Measurements from ENCODE around the gene GFI1B. TPM values are rescaled to one million over a fixed set of nuclear protein-coding genes. Genes with fewer than 3 reads are reported as not detected.
"Not testable (repeated sequence)": the region's sequence is repeated elsewhere in the genome, so short reads cannot be mapped to it uniquely, and the experiment has no call there.

GFI1B gene
- total RNA-seq, 2 donors from 2014 or later, result 1.1 to 29.3 TPM

DNA sequence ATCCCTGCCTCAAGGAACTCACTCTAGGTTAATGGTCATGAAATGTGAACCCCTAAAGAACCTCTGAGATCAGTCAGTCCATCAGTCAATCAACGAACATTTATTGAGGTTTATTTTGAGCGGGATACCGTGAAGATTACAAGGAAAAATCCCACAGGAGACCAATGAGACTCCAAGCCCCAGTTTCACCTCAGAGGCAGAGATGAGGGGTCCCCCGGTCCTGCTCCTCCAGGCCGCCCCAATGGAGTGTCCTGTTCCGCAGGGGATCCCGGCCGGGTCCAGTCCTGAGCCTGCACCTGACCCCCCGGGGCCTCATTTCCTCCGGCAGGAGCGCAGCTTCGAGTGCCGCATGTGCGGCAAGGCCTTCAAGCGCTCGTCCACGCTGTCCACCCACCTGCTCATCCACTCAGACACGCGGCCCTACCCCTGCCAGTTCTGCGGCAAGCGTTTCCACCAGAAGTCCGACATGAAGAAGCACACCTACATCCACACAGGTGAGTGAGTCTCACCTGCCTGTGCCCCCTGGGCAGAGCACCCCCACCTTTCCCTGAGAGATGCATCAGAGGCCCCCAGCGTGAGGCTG, 11.0 kb downstream of the GFI1B start:
- no peak overlapping the region for H3K4me3 Mint-ChIP-seq
- peaks cover 74% of the 10 kb centered on the region for H3K27me3 Mint-ChIP-seq
- H3K27ac Mint-ChIP-seq, result no peak overlapping the region
- H3K4me1 Mint-ChIP-seq, result peaks cover 6% of the 10 kb centered on the region
- H3K36me3 Mint-ChIP-seq (ENCODE audit: low read depth), result peaks cover 2% of the 10 kb centered on the region
- no peak for DNase-seq
- H3K9me3 ChIP-seq (ENCODE audit: control insufficient read depth, low read length, poor library complexity, severe bottlenecking), result no peaks in the 10 kb centered on the region
- no peak for ATAC-seq

DNA sequence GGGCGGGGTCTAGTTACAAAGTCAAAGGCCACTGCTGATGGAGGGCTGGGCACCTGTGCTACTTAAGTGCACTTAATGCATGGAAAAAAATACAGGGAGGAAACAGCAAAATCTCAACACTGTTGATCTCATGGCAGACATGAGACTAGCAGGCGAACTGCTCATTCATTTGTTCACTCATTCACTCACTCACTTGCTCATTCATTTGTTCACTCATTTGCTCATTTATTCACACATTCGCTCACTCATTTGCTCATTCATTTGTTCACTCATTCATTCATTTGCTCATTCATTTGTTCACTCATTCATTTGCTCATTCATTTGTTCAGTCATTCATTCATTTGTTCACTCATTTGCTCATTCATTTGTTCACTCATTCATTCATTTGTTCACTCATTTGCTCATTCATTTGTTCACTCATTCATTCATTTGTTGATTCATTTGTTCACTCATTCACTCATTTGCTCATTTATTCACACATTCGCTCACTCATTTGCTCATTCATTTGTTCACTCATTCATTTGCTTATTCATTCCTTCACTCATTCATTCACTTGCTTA, 11.6 kb downstream of the GFI1B start:
- H3K27ac Mint-ChIP-seq; DNase-seq; H3K9me3 ChIP-seq (ENCODE audit: control insufficient read depth, low read length, poor library complexity, severe bottlenecking); H3K4me3 Mint-ChIP-seq; H3K4me1 Mint-ChIP-seq; H3K36me3 Mint-ChIP-seq (ENCODE audit: low read depth): not testable (repeated sequence)
- peak; percentile 44 for ATAC-seq
- H3K27me3 Mint-ChIP-seq, result peaks cover 79% of the 10 kb centered on the region

DNA sequence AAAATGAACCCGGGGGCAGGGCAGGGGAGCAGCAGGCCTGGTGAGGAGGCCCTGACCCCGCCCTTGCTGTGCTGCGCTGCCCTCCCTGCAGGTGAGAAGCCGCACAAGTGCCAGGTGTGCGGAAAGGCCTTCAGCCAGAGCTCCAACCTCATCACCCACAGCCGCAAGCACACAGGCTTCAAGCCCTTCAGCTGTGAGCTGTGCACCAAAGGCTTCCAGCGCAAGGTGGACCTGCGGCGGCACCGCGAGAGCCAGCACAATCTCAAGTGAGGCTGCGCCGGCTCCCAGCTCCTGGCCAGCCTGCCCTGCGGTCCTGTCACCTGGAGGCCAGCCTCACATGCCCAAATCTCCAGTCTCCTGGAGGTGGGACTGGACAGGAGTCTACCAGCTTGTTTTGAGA, 12.3 kb downstream of the GFI1B start:
- H3K9me3 ChIP-seq (ENCODE audit: control insufficient read depth, low read length, poor library complexity, severe bottlenecking), result no peaks in the 10 kb centered on the region
- ATAC-seq, result no peak
- peaks cover 4% of the 10 kb centered on the region for H3K36me3 Mint-ChIP-seq (ENCODE audit: low read depth)
- H3K27ac Mint-ChIP-seq, result no peak overlapping the region
- no peak for DNase-seq
- H3K4me3 Mint-ChIP-seq, result no peak overlapping the region
- peaks cover 76% of the 10 kb centered on the region for H3K27me3 Mint-ChIP-seq
- H3K4me1 Mint-ChIP-seq, result peaks cover 8% of the 10 kb centered on the region

DNA sequence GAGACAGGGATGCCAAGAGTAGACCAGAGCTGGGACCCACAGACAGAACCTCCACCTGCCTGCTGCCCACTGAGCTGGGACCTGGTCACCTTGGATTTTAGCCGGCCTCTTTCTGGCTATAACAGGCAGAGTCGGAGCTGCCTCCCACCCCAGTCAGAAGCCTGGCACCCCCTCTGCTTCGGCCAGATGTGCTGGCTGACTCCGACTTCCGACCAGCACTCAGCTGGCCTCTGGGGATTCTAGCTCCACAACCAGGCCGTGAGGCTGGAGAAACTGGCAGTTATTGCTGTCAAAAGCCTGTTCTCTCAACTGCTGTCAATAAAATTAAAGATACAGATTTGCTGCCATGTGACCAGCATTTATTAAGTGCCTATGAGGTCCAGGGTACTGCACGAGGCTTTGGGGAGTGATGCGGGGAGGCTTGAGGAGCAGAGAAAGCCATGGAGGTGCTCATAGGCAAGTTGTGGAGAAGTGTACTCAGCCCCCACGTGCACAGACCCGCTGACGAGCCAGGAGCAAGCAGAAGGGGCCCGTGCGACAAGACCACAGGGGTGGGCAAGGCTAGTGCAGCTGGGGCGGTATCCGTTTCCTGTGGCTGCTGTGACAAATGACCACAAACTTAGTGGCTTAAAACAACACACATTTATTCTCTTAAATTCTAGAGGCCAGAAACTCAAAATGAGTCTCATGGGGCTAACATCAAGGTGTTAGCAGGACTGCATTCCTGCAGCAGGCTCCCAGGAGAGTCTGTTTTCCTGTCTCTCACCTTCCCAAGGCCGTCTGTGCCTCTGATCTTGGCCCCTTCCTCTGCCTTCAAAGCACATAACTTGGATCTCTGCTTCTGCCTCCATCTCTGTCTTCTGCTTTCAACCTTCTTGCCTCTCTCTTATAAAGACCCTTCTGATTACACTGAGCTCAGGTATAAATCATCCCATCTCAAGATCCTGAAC, 13.1 kb downstream of the GFI1B start:
- peaks cover 4% of the 10 kb centered on the region for H3K36me3 Mint-ChIP-seq (ENCODE audit: low read depth)
- DNase-seq, result no peak
- ATAC-seq, result no peak

DNA sequence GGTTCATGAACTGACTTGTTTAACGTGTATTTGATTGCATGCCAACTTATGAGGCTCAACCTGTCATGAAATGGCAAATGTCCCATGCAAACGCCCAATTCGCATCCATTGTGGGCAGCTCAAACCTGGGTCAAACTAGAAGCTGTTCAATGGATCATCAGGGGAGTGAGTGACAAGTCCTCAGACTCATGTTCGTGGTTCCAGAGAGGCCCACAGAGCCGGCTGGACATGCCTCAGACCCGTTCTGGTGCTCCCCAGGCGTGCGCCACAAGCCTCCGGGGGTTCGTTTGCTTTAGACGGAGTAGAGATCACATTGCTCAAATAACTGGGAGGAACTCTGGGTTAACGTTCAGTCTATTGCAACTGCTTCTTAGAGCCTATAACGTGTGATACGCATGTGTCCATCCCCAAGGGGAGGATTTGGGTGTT, 15.0 kb downstream of the GFI1B start:
- no peak overlapping the region for H3K27ac Mint-ChIP-seq
- peaks cover 67% of the 10 kb centered on the region for H3K27me3 Mint-ChIP-seq

More for the DNA sequence above, 13.1 kb downstream of the GFI1B start:
- Mint-ChIP-seq H3K4me1 (peaks cover 8% of the 10 kb centered on the region), H3K27me3 (peaks cover 74% of the 10 kb centered on the region), H3K27ac (no peak overlapping the region), H3K4me3 (no peak overlapping the region)
- no peaks in the 10 kb centered on the region for H3K9me3 ChIP-seq (ENCODE audit: control insufficient read depth, low read length, poor library complexity, severe bottlenecking)

DNA sequence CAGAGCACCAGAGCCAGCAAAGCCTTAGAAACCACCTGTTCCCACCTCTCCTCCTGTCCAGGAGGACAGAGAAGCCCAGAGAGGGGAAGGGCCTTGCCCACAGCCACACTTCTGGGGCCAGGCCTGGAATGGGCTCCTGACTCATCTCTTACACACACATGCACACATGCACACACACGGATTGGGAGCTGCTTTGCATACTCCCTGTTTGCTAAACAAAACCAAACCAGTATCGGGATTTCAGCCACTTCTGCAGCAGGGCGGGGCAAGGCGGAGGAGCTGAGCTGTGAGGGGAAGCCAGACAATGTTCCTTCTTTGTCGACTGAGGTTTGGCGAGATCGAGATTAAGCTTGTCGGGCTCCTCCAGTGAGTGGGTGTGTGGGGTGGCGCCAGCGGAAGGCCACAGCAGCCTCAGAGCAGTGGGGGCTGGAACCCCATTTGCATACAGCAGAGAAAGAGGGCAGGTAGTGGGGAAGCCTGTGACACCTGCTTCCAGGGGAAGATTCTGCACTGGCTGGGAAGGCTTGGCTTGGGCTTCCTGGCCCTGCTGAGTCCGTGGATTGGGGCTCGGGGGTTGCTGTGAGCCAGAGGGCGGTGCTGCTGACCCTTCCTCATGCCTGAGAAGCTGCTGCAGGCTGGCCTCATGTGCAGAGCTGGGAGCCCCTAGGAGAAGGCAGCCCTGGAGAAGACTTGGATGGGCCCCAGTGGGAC, 16.1 kb downstream of the GFI1B start:
- peaks cover 67% of the 10 kb centered on the region for H3K27me3 Mint-ChIP-seq
- H3K27ac Mint-ChIP-seq, result no peak overlapping the region
- DNase-seq (no peak), ATAC-seq (no peak)
- no peaks in the 10 kb centered on the region for H3K9me3 ChIP-seq (ENCODE audit: control insufficient read depth, low read length, poor library complexity, severe bottlenecking)
- no peak overlapping the region for H3K4me3 Mint-ChIP-seq
- peaks cover 6% of the 10 kb centered on the region for H3K36me3 Mint-ChIP-seq (ENCODE audit: low read depth)
- peaks cover 8% of the 10 kb centered on the region for H3K4me1 Mint-ChIP-seq

More for the DNA sequence above, 15.0 kb downstream of the GFI1B start:
- ATAC-seq, result no peak
- H3K36me3 Mint-ChIP-seq (ENCODE audit: low read depth), result peaks cover 6% of the 10 kb centered on the region
- H3K4me3 Mint-ChIP-seq, result no peak overlapping the region
- no peaks in the 10 kb centered on the region for H3K9me3 ChIP-seq (ENCODE audit: control insufficient read depth, low read length, poor library complexity, severe bottlenecking)
- H3K4me1 Mint-ChIP-seq, result peaks cover 8% of the 10 kb centered on the region
- DNase-seq, result no peak

DNA sequence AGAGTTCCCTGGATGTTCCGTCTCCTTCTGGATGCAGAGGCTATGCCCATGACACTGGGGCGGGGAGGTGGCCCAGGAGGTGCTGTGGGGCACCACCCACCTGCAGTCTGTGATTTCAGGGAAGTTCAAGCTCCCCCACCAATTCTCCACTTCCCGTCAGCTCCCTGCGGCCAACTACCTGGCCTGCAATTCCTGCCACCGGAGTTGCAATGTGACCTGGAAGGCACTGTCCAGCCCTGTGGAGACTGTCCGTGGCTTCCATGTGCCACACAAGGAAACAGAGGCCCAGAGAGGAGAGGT, 16.6 kb downstream of the GFI1B start:
- no peaks in the 10 kb centered on the region for H3K9me3 ChIP-seq (ENCODE audit: control insufficient read depth, low read length, poor library complexity, severe bottlenecking)
- H3K27me3 Mint-ChIP-seq, result peaks cover 71% of the 10 kb centered on the region
- peaks cover 8% of the 10 kb centered on the region for H3K36me3 Mint-ChIP-seq (ENCODE audit: low read depth)
- no peak for DNase-seq
- H3K4me1 Mint-ChIP-seq, result peaks cover 8% of the 10 kb centered on the region
- no peak for ATAC-seq
- no peak overlapping the region for H3K4me3 Mint-ChIP-seq
- H3K27ac Mint-ChIP-seq, result no peak overlapping the region

DNA sequence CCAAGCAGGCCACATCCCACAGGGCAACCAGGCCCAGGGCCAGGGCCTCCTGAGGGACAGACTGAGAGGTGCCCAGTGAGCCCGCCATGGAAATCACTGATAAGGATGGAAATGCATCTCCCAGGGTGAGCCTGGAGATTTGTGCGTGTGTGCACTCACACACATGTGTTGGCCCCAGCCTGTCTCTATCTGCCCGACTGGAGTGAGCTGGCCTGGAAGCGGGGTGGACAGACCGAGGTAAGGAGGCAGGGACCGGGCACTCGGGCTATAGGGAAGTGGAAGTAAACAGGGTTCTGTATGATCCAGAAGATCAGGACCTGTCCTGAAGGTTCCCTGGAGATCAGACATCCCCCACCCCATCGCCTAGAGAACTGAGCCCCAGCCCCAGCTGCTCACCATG, 17.4 kb downstream of the GFI1B start:
- ATAC-seq, result no peak
- peaks cover 78% of the 10 kb centered on the region for H3K27me3 Mint-ChIP-seq

DNA sequence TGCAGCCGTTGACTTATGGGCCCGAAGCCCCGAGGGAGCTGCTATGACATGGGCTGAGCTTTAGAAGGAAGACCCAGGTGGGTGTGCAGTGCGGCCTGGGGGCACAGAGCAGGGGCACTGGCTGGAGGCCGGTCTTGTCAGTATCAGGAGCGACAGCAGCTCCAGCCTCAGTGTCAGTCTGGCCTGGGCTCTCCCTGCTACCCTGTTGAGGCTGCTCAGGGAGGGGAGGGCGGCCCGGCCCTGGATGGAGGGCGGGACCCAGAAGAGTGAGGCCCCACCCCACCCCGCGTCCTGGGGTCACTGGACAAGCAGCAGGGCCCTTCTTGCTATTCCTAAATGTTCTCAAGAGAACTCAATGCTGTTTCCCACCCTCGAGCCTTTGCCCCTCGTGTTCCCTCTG, 18.0 kb downstream of the GFI1B start:
- Mint-ChIP-seq H3K27ac (no peak overlapping the region), H3K4me3 (no peak overlapping the region), H3K36me3 (ENCODE audit: low read depth) (peaks cover 8% of the 10 kb centered on the region), H3K4me1 (peaks cover 13% of the 10 kb centered on the region), H3K27me3 (peaks cover 77% of the 10 kb centered on the region)
- H3K9me3 ChIP-seq (ENCODE audit: control insufficient read depth, low read length, poor library complexity, severe bottlenecking), result no peaks in the 10 kb centered on the region
- ATAC-seq (no peak), DNase-seq (no peak)

More for the DNA sequence above, 17.4 kb downstream of the GFI1B start:
- Mint-ChIP-seq H3K27ac (no peak overlapping the region), H3K4me3 (no peak overlapping the region), H3K36me3 (ENCODE audit: low read depth) (peaks cover 8% of the 10 kb centered on the region), H3K4me1 (peaks cover 12% of the 10 kb centered on the region)
- no peak for DNase-seq
- H3K9me3 ChIP-seq (ENCODE audit: control insufficient read depth, low read length, poor library complexity, severe bottlenecking), result no peaks in the 10 kb centered on the region

DNA sequence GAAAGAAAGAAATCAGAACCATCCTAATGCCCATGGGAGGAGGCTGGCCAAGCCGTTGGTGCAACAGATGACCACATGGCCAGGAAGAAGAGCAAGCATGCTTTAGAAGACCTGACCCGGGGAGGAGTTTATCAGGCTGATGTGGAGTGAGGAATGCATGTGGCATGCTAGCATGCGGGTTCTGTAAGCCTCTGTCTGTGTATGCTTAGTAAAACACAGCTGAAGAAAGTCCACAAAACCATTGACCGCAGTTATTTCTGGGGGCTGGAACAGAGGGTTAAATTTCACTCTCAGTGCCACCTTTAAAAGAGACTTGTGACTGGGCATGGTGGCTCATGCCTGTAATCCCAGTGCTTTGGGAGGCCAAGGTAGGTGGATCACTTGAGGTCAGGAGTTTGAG, 19.1 kb downstream of the GFI1B start:
- H3K36me3 Mint-ChIP-seq (ENCODE audit: low read depth), result peaks cover 11% of the 10 kb centered on the region

DNA sequence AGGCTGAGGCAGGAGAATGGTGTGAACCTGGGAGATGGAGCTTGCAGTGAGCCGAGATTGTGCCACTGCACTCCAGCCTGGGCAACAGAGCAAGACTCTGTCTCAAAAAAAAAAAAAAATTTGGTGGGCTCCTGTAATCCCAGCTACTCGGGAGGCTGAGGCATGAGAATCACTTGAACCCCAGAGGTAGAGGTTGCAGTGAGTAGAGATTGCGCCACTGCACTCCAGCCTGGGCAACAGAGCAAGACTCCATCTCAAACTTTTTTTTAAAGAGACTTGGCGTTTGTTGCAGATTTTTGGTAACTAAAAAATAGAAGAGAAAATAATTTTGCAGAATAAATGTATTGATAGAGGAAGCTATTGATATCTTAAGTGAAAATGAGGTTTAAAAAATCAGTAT, 19.7 kb downstream of the GFI1B start:
- ATAC-seq; H3K9me3 ChIP-seq (ENCODE audit: control insufficient read depth, low read length, poor library complexity, severe bottlenecking); H3K4me3 Mint-ChIP-seq; DNase-seq; H3K27ac Mint-ChIP-seq: not testable (repeated sequence)
- H3K36me3 Mint-ChIP-seq (ENCODE audit: low read depth), result peaks cover 11% of the 10 kb centered on the region
- peaks cover 13% of the 10 kb centered on the region for H3K4me1 Mint-ChIP-seq
- peaks cover 76% of the 10 kb centered on the region for H3K27me3 Mint-ChIP-seq

More for the DNA sequence above, 19.1 kb downstream of the GFI1B start:
- H3K27me3 Mint-ChIP-seq, result peaks cover 75% of the 10 kb centered on the region
- no peaks in the 10 kb centered on the region for H3K9me3 ChIP-seq (ENCODE audit: control insufficient read depth, low read length, poor library complexity, severe bottlenecking)
- H3K4me1 Mint-ChIP-seq, result peaks cover 13% of the 10 kb centered on the region
- H3K4me3 Mint-ChIP-seq, result no peak overlapping the region
- no peak overlapping the region for H3K27ac Mint-ChIP-seq
- DNase-seq (no peak), ATAC-seq (no peak)

DNA sequence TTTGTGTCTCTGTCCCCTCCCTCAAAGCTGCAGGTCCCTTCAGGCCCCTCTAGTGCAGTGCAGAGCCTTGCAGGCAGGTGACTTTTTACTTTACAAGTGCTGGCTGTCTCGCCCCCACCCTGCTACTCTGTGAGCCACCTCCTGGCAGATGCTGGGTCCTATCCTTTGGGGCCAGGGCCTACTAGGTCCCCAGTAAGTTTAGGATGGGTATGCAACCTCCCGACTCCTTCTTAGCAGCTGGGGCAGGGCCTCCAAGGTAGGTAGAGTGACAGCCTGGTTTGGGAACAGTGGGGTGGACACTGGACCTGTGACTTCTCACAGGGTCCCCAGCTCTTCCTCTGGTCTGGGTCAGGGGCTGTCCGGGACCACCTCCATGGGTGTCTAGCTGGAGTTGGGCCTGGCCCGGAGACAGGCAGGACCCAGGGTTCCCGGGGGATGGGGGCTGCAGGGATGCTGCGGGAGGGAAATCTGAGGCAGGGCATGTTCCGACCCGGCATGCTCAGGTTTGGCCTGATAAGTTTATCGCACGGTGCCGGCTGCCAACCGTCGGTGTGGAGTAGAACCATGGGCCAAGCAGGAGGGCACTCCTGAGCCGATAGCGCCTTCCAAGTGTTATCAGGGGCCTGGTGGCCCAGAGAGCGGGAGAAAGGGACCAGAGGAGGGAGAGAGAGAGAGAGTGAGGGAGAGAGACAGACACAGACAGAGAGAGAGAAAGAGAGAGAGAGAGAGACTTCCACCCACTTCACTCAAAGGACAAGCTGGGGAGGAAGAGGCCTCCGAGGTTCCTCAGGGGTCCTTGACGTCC, 20.5 kb downstream of the GFI1B start:
- H3K4me1 Mint-ChIP-seq, result peaks cover 13% of the 10 kb centered on the region
- H3K4me3 Mint-ChIP-seq, result no peak overlapping the region
- DNase-seq, result no peak
- H3K27me3 Mint-ChIP-seq, result peaks cover 76% of the 10 kb centered on the region
- peaks cover 11% of the 10 kb centered on the region for H3K36me3 Mint-ChIP-seq (ENCODE audit: low read depth)
- H3K27ac Mint-ChIP-seq, result no peak overlapping the region
- no peaks in the 10 kb centered on the region for H3K9me3 ChIP-seq (ENCODE audit: control insufficient read depth, low read length, poor library complexity, severe bottlenecking)
- no peak for ATAC-seq
